MM.1S (cell line): Measurements from ENCODE around the gene DCXR.

ENCODE experiments used
- DNase-seq: peaks from one replicate; pipeline ENCODE4 v3.0.0-alpha.2; 2015
- H2AFZ ChIP-seq: fragments of 300-600 bp; sonication (generic); 2 replicates; pipeline ENCODE4 v1.6.0; 2016; ENCODE audit warnings: antibody characterized with exemption, low read length
- H3F3A ChIP-seq: fragments of 300-600 bp; sonication (generic); 2 replicates; pipeline ENCODE4 v1.6.1; 2016; ENCODE audit warnings: mild to moderate bottlenecking, antibody characterized with exemption, low read length, moderate library complexity, mixed read lengths; ENCODE audit not compliant: insufficient read depth
- H3K27ac ChIP-seq: fragments of 300-600 bp; sonication (generic); 2 replicates; pipeline ENCODE4 v1.5.1; 2016; ENCODE audit warnings: mild to moderate bottlenecking, low read length
- H3K27me3 ChIP-seq: fragments of 300-600 bp; sonication (generic); replicated peaks from 2 replicates; pipeline ENCODE4 v1.6.0; 2016; ENCODE audit warnings: low read length; ENCODE audit not compliant: insufficient read depth
- H3K36me3 ChIP-seq: fragments of 300-600 bp; sonication (generic); replicated peaks from 2 replicates; pipeline ENCODE4 v1.6.1; 2016; ENCODE audit warnings: mild to moderate bottlenecking, low read length, mixed read lengths; ENCODE audit not compliant: insufficient read depth
- H3K4me1 ChIP-seq: fragments of 300-600 bp; sonication (generic); 2 replicates; pipeline ENCODE4 v1.6.1; 2016; ENCODE audit warnings: low read length, mixed read lengths
- H3K4me2 ChIP-seq: fragments of 300-600 bp; sonication (generic); 2 replicates; pipeline ENCODE4 v1.6.0; 2016; ENCODE audit warnings: low read depth, low read length
- H3K4me3 ChIP-seq: fragments of 300-600 bp; sonication (generic); 2 replicates; pipeline ENCODE4 v1.5.1; 2016; ENCODE audit warnings: low read length, mixed read lengths
- H3K79me2 ChIP-seq: fragments of 300-600 bp; sonication (generic); 2 replicates; pipeline ENCODE4 v1.6.1; 2016; ENCODE audit warnings: mixed run types, low read length, mixed read lengths
- H3K9ac ChIP-seq: fragments of 300-600 bp; sonication (generic); 2 replicates; pipeline ENCODE4 v1.6.1; 2016; ENCODE audit warnings: low read length, mixed read lengths
- H3K9me2 ChIP-seq: fragments of 300-600 bp; sonication (generic); replicated peaks from 2 replicates; pipeline ENCODE4 v1.6.1; 2016; ENCODE audit warnings: mild to moderate bottlenecking, low read length, mixed read lengths; ENCODE audit not compliant: insufficient read depth
- H3K9me3 ChIP-seq: fragments of 300-600 bp; sonication (generic); replicated peaks from 2 replicates; pipeline ENCODE4 v1.6.1; 2016; ENCODE audit warnings: mild to moderate bottlenecking, low read length, mixed read lengths; ENCODE audit not compliant: insufficient read depth
- H4K20me1 ChIP-seq: fragments of 300-600 bp; sonication (generic); 2 replicates; pipeline ENCODE4 v1.6.1; 2016; ENCODE audit warnings: mild to moderate bottlenecking, low read length, moderate library complexity, mixed read lengths; ENCODE audit not compliant: insufficient read depth
- EZH2 ChIP-seq: fragments of 300-600 bp; sonication (generic); optimal IDR thresholded peaks from 2 replicates; pipeline ENCODE3; 2017; ENCODE audit warnings: low read depth, mild to moderate bottlenecking, antibody characterized with exemption, low read length, mixed read lengths
- EZH2phosphoT487 ChIP-seq: fragments of 300-600 bp; sonication (generic); IDR thresholded peaks from 2 replicates; pipeline ENCODE4 v1.6.1; 2018; ENCODE audit warnings: antibody characterized with exemption, low read length
- TF ChIP-seq, protein P1 (sequence below): fragments of 300-600 bp; sonication (generic); IDR thresholded peaks from 2 replicates; pipeline ENCODE4 v1.5.1; 2016; ENCODE audit warnings: antibody characterized with exemption, low read length, mixed read lengths

DCXR gene

DNA sequence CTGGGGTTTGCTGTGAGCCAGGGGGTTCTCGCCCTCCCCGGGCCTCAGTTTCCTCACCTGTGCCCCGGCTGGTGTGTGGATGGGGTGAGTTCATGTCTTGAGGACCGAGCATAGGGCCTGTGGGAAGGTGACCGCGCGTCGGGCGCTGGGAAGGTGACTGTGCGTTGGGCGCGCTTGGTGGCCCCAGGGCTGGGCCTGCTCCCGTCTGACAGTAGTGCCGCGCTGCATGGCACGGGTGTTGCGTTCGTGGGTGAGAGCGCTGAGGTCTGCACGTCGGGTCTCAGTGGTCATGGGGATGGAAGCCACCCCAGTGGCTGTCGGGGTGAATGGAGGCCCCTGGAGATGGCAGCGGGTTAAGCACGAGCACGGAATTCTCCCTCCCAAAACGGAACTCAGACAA is 50.9 kb downstream of the DCXR start:
- no peaks in the 10 kb centered on the region for H3K36me3 ChIP-seq
- H3K4me3 ChIP-seq = no peak overlapping the region
- no peak overlapping the region for H3K9ac ChIP-seq
- TF ChIP-seq EZH2phosphoT487 = no peak
- TF ChIP-seq, protein P1, sequence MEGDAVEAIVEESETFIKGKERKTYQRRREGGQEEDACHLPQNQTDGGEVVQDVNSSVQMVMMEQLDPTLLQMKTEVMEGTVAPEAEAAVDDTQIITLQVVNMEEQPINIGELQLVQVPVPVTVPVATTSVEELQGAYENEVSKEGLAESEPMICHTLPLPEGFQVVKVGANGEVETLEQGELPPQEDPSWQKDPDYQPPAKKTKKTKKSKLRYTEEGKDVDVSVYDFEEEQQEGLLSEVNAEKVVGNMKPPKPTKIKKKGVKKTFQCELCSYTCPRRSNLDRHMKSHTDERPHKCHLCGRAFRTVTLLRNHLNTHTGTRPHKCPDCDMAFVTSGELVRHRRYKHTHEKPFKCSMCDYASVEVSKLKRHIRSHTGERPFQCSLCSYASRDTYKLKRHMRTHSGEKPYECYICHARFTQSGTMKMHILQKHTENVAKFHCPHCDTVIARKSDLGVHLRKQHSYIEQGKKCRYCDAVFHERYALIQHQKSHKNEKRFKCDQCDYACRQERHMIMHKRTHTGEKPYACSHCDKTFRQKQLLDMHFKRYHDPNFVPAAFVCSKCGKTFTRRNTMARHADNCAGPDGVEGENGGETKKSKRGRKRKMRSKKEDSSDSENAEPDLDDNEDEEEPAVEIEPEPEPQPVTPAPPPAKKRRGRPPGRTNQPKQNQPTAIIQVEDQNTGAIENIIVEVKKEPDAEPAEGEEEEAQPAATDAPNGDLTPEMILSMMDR = no peak
- no peak for TF ChIP-seq EZH2
- DNase-seq = no peak
- no peaks in the 10 kb centered on the region for H4K20me1 ChIP-seq
- no peak overlapping the region for H2AFZ ChIP-seq
- no peaks in the 10 kb centered on the region for H3K4me1 ChIP-seq
- H3K4me2 ChIP-seq = no peak overlapping the region
- H3F3A ChIP-seq = no peaks in the 10 kb centered on the region
- H3K79me2 ChIP-seq = no peaks in the 10 kb centered on the region
- no peaks in the 10 kb centered on the region for H3K9me2 ChIP-seq
- no peak overlapping the region for H3K27ac ChIP-seq
- H3K9me3 ChIP-seq = no peaks in the 10 kb centered on the region
- H3K27me3 ChIP-seq = no peaks in the 10 kb centered on the region
